ENCODE results near the gene PROM1.

The PROM1 gene

GRCh38 chr4:16106956-16107355, 23.1 kb upstream of the PROM1 start:
- DNase-seq (ENCODE audit: low spot score) = no peak

- DNase-seq (ENCODE audit: low spot score) = no peak
These were observed 20.7 kb upstream of the PROM1 start for GRCh38 chr4:16104520-16104919.

DNA sequence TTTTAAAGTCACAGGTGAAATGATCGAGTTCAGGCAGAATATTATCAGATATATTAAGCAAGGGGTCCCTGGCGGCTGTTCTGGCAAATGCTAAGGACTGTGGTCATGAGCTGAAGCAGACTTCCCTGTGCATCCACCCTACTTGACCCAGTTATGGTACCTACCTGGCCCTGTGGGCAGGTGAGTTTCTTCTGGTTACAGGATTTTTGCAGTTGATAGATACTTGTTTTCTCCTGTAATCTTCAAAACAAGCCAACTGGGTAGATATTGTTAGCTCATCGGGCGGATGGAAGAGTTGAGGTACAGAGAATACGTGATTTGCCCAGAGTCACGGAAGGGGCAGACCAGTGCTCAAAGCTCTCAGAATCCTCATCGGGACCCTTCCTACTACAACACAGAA, 18.5 kb upstream of the PROM1 start:
- no peak for DNase-seq (ENCODE audit: low spot score)

DNA sequence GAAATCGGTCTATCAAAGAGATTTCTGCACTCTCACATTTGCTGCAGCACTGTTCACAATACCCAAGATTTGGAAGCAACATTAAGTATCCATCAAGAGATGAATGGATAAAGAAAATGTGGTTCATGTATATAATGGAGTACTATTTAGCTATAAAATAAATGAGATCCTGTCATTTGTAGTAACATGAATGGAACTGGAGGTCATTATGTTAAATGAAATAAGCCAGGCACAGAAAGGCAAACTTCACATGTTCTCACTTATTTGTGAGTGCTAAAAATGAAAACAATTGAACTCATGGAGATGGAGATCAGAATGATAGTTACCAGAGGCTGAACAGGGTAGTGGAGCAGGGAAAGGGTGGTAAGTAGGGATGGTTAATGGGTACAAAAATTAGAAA, 17.0 kb upstream of the PROM1 start:
- no peak for DNase-seq (ENCODE audit: low spot score)

- no peak for DNase-seq (ENCODE audit: low spot score)
These were observed 9.0 kb upstream of the PROM1 start for GRCh38 chr4:16092682-16093319.

- DNase-seq (ENCODE audit: low spot score) = no peak
These were observed 6.4 kb upstream of the PROM1 start for GRCh38 chr4:16090096-16090705.

GRCh38 chr4:16089156-16089555, 5.3 kb upstream of the PROM1 start:
- DNase-seq (ENCODE audit: low spot score) = no peak

DNA sequence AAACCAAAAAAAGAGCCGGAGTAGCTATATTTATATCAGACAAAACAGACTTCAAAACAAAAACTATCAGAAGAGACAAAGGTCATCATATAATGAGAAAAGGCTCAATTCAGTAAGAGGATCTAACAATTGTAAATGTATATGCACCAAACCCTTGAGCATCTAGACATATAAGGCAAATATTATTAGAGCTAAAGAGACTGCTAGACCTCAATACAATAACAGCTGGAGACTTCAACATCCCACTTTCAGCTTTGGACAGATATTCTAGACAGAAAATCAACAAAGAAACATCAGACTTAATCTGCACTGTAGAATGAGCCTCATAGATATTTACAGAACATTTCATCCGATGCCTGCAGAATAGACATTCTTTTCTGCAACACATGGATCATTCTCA, 4.8 kb upstream of the PROM1 start:
- no peak for DNase-seq (ENCODE audit: low spot score)

DNA sequence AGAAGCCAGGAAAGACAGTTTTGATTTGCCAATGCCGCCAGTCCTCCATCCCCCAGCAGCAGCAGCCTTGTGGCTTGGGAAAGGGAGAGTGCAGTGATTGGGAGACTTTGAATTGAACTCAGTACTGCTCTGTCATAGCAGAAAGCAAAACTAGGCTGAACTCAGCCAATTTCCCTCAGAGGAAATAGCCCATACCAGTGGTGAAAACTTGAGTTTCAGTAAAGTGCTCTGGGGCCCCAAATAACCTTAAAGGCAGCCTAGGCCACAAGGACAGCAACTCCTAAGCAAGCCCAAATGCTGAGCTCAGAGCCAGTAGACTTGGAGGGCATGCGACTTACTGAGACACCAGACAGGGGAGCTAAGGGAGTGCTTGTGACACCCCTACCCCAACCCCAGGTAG, 2.0 kb upstream of the PROM1 start:
- DNase-seq (ENCODE audit: low spot score) = no peak

GRCh38 chr4:16082426-16083240, 1.2 kb downstream of the PROM1 start:
- no peak for DNase-seq (ENCODE audit: low spot score)

DNA sequence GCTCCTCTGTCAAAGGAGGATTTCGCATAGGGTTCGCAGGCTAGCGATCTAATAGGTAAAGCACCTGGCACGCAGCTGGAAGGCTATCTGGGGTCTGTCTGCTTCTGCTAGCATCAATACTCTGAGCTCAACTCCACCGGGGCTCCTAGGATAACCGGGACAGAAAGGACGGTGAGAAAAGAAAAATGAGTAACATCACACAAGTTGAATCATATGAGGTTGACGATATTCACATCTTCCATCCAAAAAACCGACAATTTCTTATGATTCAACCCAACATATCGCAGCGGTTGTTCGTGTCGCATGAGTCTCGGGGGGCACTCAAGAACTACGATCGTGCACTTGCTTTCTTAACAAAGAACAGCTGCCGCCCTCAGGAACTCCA, 1.8 kb downstream of the PROM1 start:
- DNase-seq (ENCODE audit: low spot score) = no peak

GRCh38 chr4:16079046-16079445, 4.8 kb downstream of the PROM1 start:
- no peak for DNase-seq (ENCODE audit: low spot score)

- DNase-seq (ENCODE audit: low spot score) = no peak
These were observed 5.5 kb downstream of the PROM1 start for GRCh38 chr4:16078195-16078760.

DNA sequence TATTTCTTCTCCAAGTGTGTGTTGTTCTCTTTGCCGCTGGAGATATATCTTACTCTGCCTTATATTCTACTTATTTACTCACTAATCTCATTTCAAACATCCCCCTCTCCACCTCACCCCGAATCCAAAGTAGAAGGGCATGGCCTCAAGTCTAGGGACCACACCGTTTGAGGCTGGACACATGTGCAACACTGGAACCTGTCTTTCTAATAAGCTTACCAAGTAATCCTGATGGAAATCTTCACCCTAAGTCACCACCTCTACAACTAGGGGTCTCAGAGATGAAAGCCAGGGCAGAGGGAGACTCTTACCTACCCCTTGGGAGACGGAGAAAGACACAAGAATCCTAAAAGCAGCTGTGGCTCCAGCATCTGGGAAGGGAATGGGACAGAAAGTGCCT, 6.0 kb downstream of the PROM1 start:
- DNase-seq (ENCODE audit: low spot score) = no peak

DNA sequence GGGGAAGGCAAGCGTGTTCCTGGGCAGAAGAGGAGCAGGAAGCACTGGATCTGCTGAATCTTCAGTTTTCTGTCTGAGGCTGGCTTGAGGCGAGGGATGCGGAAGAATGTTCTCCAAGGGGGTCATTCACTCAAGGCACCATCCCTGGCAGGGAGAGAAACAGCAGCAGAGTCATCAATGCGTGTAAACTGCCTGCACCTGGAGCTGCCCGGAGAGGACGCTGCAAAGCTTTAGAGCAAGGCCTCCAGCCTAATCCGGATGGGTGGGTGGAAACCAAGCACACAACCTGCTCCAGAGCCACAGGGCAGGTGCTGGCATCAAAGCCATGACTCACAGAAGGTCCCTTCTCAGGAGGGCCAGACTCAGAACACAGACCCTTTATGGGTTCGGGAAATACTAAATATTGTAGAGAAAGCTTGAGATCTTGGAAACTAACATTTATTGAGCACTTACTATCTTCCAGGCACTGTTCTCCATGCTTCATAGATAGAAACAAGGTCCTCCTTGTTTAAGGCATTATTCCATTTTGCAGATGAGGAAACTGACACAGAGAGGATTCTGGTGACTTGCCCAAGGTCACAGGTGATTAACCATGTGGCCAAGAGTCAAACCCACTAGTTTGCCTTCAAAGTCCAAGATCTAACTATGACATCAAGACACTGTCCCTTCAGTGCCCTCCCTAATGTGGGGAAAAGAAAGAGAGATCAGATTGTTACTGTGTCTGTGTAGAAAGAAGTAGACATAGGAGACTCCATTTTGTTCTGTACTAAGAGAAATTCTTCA, 7.7 kb downstream of the PROM1 start:
- no peak for DNase-seq (ENCODE audit: low spot score)

- no peak for DNase-seq (ENCODE audit: low spot score)
These were observed 8.8 kb downstream of the PROM1 start for GRCh38 chr4:16075061-16075460.

DNA sequence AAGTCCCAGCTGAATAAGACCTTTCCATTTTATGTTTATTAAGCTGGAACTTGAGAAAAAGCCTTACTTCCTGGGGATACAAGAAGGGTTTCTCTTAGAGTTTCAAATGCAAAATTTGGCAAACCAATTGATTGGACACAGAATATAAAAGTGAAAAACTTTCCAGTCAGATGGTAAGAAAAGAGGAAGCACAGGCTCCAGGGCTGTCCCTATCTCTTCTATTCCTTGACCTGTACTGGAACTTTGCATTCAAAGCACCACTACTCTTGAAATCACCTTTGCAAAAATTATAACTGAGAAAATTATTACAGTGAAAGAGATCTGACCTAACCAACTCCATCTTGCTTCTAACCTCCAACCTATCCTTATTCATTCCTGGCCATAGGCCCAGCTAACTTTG, 11.7 kb downstream of the PROM1 start:
- no peak for DNase-seq (ENCODE audit: low spot score)

DNA sequence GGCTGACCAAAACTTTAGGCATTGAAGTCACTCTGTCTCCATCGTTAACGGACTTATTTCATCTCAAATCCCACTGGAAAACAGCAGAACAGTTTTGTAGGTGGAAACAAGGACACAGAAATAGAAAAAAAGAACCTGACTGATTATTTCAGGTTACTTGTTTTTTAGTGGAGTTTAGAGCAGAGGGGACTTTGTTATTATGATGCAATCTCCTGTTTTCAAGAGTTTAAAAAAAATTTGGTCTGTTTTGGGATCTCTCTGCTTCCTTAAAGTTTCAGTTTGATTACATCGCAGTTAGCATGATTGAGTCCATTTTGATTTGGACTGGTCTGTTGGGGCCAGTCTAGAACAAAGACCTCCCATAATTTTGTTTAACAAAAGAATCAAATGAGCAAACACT, 13.6 kb downstream of the PROM1 start:
- DNase-seq (ENCODE audit: low spot score) = no peak

GRCh38 chr4:16067515-16067914, 16.3 kb downstream of the PROM1 start:
- peak; percentile 81 for DNase-seq (ENCODE audit: low spot score)

DNA sequence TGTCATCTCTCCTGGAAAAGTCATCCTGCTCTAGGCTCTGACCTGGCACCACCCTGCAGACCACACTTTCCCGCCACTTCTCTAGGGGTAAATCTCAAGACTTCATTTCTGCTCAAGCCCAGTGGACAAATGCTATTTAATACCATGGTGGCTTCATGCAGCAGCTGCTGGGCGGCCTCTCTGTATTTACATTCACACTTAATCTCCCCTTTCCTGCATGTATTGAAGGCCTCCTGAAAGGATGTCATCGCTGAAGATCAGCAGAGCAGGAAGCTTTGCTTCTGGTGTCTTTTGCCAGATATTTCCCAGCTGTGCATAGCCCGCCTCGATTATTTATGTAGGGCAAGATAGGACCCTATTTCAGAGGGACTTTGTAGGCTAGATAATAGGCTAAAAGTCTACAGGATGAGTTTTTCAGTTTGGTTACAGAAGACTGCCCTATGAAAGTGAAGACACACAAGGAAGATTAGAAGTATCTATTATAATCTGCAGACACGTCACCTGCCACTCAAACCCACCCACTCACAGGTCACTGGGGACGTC, 17.2 kb downstream of the PROM1 start:
- DNase-seq (ENCODE audit: low spot score) = no peak

GRCh38 chr4:16065066-16065465, 18.8 kb downstream of the PROM1 start:
- DNase-seq (ENCODE audit: low spot score) = no peak

- no peak for DNase-seq (ENCODE audit: low spot score)
These were observed 21.2 kb downstream of the PROM1 start for GRCh38 chr4:16062601-16063000.

All from globus pallidus (tissue), 1 donor.